ENCODE measurements around the gene GSTO1. TPM values are rescaled to one million over a fixed set of nuclear protein-coding genes. Genes with fewer than 3 reads are reported as not detected.

The GSTO1 gene
- polyA plus RNA-seq, 1 donor, result 229 TPM

DNA sequence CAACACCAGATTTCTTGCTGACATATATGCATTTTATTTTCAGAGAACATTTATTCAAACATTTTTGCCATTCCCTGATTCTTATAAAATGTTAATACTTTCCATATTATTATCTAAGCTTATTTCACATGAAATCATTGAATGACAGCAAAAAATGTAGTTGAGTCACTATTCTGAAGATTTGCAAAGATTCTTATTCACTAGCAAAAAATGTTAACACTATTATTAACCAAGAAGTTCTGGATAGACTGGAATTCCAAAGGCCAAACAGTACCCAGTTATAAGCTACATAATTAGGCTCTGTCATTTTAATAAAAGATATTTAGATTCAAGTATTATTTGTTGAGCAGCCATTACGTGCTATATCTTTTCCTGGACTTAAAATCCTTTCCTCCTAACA lies 18.6 kb downstream of the GSTO1 start:
- Histone ChIP-seq H3K4me3 (ENCODE audit: low read length) (no peak overlapping the region), H3K36me3 (ENCODE audit: control insufficient read depth, insufficient read depth, low read length) (peaks cover 3% of the 10 kb centered on the region), H3K9me3 (ENCODE audit: control insufficient read depth, low read depth, low read length) (no peaks in the 10 kb centered on the region), H3K27me3 (ENCODE audit: control insufficient read depth, insufficient read depth, low read length) (no peaks in the 10 kb centered on the region), H3K27ac (ENCODE audit: low read length) (no peak overlapping the region), H3K4me1 (ENCODE audit: control insufficient read depth, insufficient read depth, low read length) (peaks cover 10% of the 10 kb centered on the region)
- DNase-seq, result no peak
- WGBS (ENCODE audit: insufficient coverage, low lambda C conversion rate), result 88% methylated on average over 1 of the region's 1 CpG

DNA sequence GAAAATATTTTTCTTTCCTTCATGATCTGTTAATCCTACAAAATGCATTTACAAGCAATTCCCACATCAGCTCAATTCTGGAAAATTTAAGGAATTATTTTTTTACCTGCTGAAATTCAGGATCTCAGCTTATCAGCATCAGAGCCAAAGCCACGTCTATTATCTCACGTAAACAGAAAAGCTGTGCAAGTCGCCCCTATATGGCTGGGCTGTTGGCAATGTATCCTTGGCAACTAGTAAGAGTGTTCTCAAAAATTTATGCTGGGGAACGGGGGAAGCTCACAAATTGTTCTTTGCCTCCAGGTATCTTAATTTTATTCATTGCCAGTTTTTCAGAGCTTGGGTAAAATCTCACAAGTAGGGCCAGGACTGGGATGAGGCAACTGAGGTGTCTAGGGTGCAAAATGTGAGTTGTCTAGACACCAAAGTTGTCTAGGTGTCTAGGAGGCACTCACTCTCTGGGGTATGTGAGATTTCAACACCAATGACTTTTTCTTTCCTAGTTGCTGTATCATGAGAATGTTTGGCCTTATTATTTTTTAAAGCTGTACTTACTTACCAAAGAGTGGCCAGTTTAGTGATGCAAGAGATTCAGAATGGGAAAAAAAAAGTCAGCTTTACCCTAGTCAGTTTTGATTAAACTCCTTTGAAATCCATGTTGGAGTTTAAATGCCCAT lies 19.3 kb downstream of the GSTO1 start:
- 20% methylated on average over 1 of the region's 4 CpGs for WGBS (ENCODE audit: insufficient coverage, low lambda C conversion rate)
- peaks cover 5% of the 10 kb centered on the region for H3K36me3 ChIP-seq (ENCODE audit: control insufficient read depth, insufficient read depth, low read length)
- H3K4me1 ChIP-seq (ENCODE audit: control insufficient read depth, insufficient read depth, low read length), result peaks cover 10% of the 10 kb centered on the region
- no peak overlapping the region for H3K27ac ChIP-seq (ENCODE audit: low read length)
- no peaks in the 10 kb centered on the region for H3K27me3 ChIP-seq (ENCODE audit: control insufficient read depth, insufficient read depth, low read length)
- H3K9me3 ChIP-seq (ENCODE audit: control insufficient read depth, low read depth, low read length), result no peaks in the 10 kb centered on the region
- peak overlapping the region; percentile 77 for H3K4me3 ChIP-seq (ENCODE audit: low read length)
- DNase-seq, result no peak

DNA sequence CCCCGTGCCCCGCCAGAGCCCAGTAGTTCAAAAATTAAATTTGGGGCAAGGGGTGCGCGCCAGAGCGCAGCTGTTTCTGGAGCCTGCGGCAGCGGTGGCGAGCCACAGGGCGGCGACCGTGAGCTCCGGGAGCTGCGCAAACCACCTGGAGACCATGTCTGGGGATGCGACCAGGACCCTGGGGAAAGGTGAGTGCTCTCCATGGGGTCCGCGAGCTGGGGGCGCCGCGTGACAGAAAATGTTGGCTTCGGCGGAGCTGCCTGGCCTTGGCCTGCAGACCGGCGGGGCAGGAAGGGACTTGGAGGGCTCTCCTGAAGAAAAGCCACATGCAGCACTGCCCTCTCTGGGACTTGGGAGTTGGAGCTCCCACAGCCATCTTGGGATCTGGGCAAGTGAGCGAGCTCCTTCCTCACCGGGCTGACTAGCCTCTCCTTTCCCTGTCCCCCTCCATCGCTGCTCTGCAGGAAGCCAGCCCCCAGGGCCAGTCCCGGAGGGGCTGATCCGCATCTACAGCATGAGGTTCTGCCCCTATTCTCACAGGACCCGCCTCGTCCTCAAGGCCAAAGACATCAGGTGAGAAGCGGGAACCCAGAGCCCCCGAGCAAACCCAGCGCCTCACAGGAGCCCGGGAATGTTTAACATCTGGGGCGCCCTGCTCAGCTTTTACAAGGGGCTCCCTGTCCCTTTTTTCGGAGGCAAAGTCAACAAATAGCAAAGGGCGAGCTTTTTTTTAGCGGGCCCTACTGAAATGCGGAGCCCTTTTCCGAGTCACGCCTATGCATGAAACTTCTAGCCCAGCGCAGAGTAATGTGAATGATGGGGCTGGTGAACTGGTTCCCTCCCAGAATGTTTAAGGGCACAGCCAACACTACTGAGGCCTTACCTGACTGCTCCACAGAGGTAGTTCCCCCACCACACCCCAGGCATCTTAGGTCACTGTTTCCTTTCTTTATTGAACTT lies 20.4 kb downstream of the GSTO1 start:
- H3K4me3 ChIP-seq (ENCODE audit: low read length), result peak overlapping the region; percentile 77
- H3K36me3 ChIP-seq (ENCODE audit: control insufficient read depth, insufficient read depth, low read length), result peaks cover 13% of the 10 kb centered on the region
- peaks cover 10% of the 10 kb centered on the region for H3K4me1 ChIP-seq (ENCODE audit: control insufficient read depth, insufficient read depth, low read length)
- no CpG with 5 or more reads among the region's 42 CpGs for WGBS (ENCODE audit: insufficient coverage, low lambda C conversion rate)
- DNase-seq, result peak in 1 of 2 donors; percentile 89
- H3K27ac ChIP-seq (ENCODE audit: low read length), result peak overlapping the region; percentile 73
- no peaks in the 10 kb centered on the region for H3K9me3 ChIP-seq (ENCODE audit: control insufficient read depth, low read depth, low read length)
- H3K27me3 ChIP-seq (ENCODE audit: control insufficient read depth, insufficient read depth, low read length), result no peaks in the 10 kb centered on the region

DNA sequence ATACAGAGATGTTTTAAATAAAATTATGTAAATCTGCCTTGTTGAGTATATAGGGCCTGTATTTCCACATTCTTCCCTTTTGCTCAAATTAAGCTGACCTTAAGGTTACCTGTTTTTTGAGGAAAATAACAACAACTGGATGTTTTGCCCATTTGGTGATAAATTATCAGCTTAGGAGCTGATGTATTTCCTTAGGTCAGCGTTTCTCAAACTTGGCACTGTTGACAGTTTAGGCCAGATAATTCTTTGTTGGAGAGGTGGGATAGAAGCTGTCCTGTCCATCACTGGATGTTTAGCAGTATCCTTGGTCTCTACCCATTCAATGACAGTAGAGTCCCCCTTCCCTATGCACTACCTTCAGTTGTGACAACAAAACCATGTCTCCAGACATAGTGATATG lies 21.5 kb downstream of the GSTO1 start:
- no peak for DNase-seq
- Histone ChIP-seq H3K27ac (ENCODE audit: low read length) (no peak overlapping the region), H3K27me3 (ENCODE audit: control insufficient read depth, insufficient read depth, low read length) (no peaks in the 10 kb centered on the region), H3K4me1 (ENCODE audit: control insufficient read depth, insufficient read depth, low read length) (peaks cover 10% of the 10 kb centered on the region), H3K9me3 (ENCODE audit: control insufficient read depth, low read depth, low read length) (no peaks in the 10 kb centered on the region), H3K4me3 (ENCODE audit: low read length) (no peak overlapping the region), H3K36me3 (ENCODE audit: control insufficient read depth, insufficient read depth, low read length) (peaks cover 17% of the 10 kb centered on the region)
- 60% methylated on average over 1 of the region's 1 CpG for WGBS (ENCODE audit: insufficient coverage, low lambda C conversion rate)

DNA sequence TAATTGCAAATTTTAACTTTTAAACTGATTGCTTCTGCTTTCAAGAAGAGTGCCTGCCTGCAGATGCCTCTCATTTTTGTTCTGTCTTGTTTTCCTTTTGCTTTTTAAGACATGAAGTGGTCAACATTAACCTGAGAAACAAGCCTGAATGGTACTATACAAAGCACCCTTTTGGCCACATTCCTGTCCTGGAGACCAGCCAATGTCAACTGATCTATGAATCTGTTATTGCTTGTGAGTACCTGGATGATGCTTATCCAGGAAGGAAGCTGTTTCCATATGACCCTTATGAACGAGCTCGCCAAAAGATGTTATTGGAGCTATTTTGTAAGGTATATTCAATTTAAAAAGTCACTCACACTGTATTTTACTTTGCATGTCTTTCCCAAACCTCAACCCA lies 23.1 kb downstream of the GSTO1 start:
- DNase-seq, result no peak
- Histone ChIP-seq H3K9me3 (ENCODE audit: control insufficient read depth, low read depth, low read length) (no peaks in the 10 kb centered on the region), H3K4me3 (ENCODE audit: low read length) (no peak overlapping the region), H3K27me3 (ENCODE audit: control insufficient read depth, insufficient read depth, low read length) (no peaks in the 10 kb centered on the region), H3K27ac (ENCODE audit: low read length) (no peak overlapping the region), H3K36me3 (ENCODE audit: control insufficient read depth, insufficient read depth, low read length) (peaks cover 17% of the 10 kb centered on the region), H3K4me1 (ENCODE audit: control insufficient read depth, insufficient read depth, low read length) (peaks cover 10% of the 10 kb centered on the region)
- no CpG with 5 or more reads among the region's 2 CpGs for WGBS (ENCODE audit: insufficient coverage, low lambda C conversion rate)

DNA sequence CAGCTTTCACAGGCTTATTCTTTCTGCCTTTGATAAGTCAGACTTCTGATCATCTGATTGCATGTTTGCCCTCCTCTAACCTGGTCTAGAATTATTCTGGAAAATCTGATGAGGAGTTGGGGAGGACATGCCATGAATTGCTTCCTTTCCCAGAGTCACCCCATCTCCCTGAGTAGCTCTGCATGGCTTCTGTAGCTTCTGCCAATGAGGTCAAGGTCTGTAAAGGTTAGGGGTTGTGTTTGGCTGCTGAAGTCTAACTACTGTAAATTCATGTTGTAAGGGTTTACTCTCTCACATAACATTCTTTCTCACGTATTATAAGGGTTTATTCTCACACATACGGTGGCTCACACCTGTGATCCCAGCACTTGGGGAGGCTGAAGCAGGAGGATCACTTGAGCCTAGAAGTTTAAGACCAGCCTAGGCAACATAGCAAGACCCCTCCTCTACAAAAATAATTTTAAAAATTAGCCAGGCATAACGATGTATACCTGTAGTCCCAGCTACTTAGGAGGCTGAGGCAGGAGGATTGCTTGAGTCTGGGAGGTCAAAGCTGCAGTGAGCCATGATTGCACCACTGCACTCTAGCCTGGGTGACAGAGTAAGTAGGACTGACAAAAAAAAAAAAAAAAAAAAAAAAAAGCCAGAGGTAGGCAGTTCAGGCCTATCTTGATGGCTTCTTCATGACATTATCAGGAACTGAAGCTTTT lies 25.0 kb downstream of the GSTO1 start:
- H3K4me1 ChIP-seq (ENCODE audit: control insufficient read depth, insufficient read depth, low read length), result peaks cover 4% of the 10 kb centered on the region
- H3K36me3 ChIP-seq (ENCODE audit: control insufficient read depth, insufficient read depth, low read length), result peaks cover 21% of the 10 kb centered on the region
- no CpG with 5 or more reads among the region's 3 CpGs for WGBS (ENCODE audit: insufficient coverage, low lambda C conversion rate)
- no peak overlapping the region for H3K4me3 ChIP-seq (ENCODE audit: low read length)
- DNase-seq, result no peak
- no peaks in the 10 kb centered on the region for H3K27me3 ChIP-seq (ENCODE audit: control insufficient read depth, insufficient read depth, low read length)
- no peak overlapping the region for H3K27ac ChIP-seq (ENCODE audit: low read length)
- H3K9me3 ChIP-seq (ENCODE audit: control insufficient read depth, low read depth, low read length), result no peaks in the 10 kb centered on the region

DNA sequence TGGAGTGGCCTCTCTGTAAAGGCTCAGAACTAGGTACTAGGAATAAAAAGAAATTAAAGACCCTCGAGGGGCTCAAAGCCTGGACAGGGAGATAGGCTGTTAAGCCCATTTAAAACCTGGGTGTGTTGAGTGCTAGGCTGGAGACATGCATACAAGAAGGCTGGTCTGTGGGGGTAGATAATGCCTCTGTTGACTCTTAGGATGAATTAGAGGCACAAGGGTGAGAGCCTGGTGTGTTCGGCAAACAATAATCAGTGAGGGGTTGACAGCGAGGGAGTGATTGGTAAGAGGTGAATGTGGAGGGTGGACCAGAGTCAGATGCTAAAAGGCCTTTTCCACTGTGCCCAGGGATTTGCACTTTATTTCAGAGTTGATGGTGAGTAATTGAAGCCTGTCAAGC lies 27.0 kb downstream of the GSTO1 start:
- no peak for DNase-seq
- Histone ChIP-seq H3K4me3 (ENCODE audit: low read length) (no peak overlapping the region), H3K27ac (ENCODE audit: low read length) (no peak overlapping the region), H3K4me1 (ENCODE audit: control insufficient read depth, insufficient read depth, low read length) (no peaks in the 10 kb centered on the region), H3K36me3 (ENCODE audit: control insufficient read depth, insufficient read depth, low read length) (peaks cover 25% of the 10 kb centered on the region), H3K27me3 (ENCODE audit: control insufficient read depth, insufficient read depth, low read length) (no peaks in the 10 kb centered on the region), H3K9me3 (ENCODE audit: control insufficient read depth, low read depth, low read length) (no peaks in the 10 kb centered on the region)
- no CpG with 5 or more reads among the region's 3 CpGs for WGBS (ENCODE audit: insufficient coverage, low lambda C conversion rate)

DNA sequence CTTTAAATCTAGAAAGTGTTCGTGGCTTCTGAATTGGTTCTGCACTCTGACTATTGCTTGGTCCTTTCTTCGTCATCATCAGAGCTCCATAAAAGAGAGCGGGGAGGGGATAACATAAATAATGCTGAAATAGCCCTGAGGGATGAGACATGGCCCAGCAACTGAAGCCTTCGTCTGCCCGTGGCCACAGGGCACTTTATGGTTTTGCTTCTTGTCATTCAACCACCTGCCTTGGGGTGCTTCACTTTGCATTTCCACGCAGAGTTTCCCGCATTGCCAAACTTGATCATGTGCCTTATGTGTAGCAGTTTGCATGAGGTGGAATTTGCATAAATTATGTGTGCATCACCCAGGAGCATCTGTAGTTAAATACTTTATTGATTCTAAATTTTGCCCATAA lies 30.2 kb downstream of the GSTO1 start:
- no peaks in the 10 kb centered on the region for H3K27me3 ChIP-seq (ENCODE audit: control insufficient read depth, insufficient read depth, low read length)
- peaks cover 13% of the 10 kb centered on the region for H3K36me3 ChIP-seq (ENCODE audit: control insufficient read depth, insufficient read depth, low read length)
- H3K4me1 ChIP-seq (ENCODE audit: control insufficient read depth, insufficient read depth, low read length), result no peaks in the 10 kb centered on the region
- no CpG with 5 or more reads among the region's 7 CpGs for WGBS (ENCODE audit: insufficient coverage, low lambda C conversion rate)
- H3K4me3 ChIP-seq (ENCODE audit: low read length), result no peak overlapping the region
- H3K27ac ChIP-seq (ENCODE audit: low read length), result no peak overlapping the region
- DNase-seq, result no peak
- no peaks in the 10 kb centered on the region for H3K9me3 ChIP-seq (ENCODE audit: control insufficient read depth, low read depth, low read length)

DNA sequence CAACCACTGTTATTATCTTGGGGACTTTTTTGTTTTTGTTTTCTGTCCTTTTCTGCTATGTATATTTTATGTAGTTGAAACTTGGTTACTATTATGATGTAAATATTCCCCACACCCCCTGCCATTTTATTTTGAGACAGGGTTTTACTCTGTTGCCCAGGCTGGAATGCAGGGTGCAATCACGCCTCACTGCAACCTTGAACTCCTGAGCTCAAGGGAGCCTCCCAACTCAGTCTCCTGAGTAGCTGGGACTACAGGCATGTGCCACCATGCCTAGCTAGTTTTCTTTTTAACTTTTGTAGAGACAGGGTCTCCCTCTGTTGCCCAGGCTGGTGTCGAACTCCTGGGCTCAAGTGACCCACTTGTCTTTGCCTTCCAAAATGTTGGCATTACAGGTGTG lies 32.2 kb downstream of the GSTO1 start:
- Histone ChIP-seq H3K4me3 (ENCODE audit: low read length) (no peak overlapping the region), H3K36me3 (ENCODE audit: control insufficient read depth, insufficient read depth, low read length) (peaks cover 8% of the 10 kb centered on the region), H3K9me3 (ENCODE audit: control insufficient read depth, low read depth, low read length) (no peaks in the 10 kb centered on the region), H3K27me3 (ENCODE audit: control insufficient read depth, insufficient read depth, low read length) (no peaks in the 10 kb centered on the region), H3K27ac (ENCODE audit: low read length) (no peak overlapping the region), H3K4me1 (ENCODE audit: control insufficient read depth, insufficient read depth, low read length) (no peaks in the 10 kb centered on the region)
- no peak for DNase-seq
- no CpG with 5 or more reads among the region's 2 CpGs for WGBS (ENCODE audit: insufficient coverage, low lambda C conversion rate)

DNA sequence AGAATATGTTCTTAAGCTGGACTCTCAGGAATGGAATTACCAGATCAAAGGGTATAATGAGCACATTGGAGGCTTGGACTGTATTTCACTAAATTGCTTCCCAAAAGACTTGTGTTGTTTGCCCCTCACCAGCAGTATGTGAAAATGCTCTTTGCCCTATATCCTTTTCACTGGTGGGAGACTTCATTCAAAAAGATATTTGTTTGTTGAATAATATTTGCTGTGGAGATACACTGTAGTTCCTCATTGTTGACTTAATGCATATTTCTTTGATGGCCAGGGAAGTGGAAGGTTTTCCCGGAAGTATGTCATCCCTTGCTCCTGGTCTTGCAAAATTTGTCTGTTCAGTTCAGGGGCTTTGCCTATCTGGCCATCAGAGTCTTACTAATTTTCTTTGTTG lies 33.7 kb downstream of the GSTO1 start:
- Histone ChIP-seq H3K4me1 (ENCODE audit: control insufficient read depth, insufficient read depth, low read length) (no peaks in the 10 kb centered on the region), H3K4me3 (ENCODE audit: low read length) (no peak overlapping the region), H3K36me3 (ENCODE audit: control insufficient read depth, insufficient read depth, low read length) (peaks cover 6% of the 10 kb centered on the region), H3K27me3 (ENCODE audit: control insufficient read depth, insufficient read depth, low read length) (no peaks in the 10 kb centered on the region), H3K9me3 (ENCODE audit: control insufficient read depth, low read depth, low read length) (no peaks in the 10 kb centered on the region), H3K27ac (ENCODE audit: low read length) (no peak overlapping the region)
- WGBS (ENCODE audit: insufficient coverage, low lambda C conversion rate), result no CpG with 5 or more reads among the region's 1 CpG
- no peak for DNase-seq
